Measurements from ENCODE around the gene TMIGD1. TPM values are rescaled to one million over a fixed set of nuclear protein-coding genes. Genes with fewer than 3 reads are reported as not detected.

The TMIGD1 gene
- total RNA-seq, 1 experiment from 2014 or later: not detected

- H2AFZ ChIP-seq (ENCODE audit: low read length): no peak overlapping the region
- WGBS (ENCODE audit: extremely low coverage, insufficient read length, low lambda C conversion rate): no CpG with 5 or more reads among the region's 4 CpGs
- Mint-ChIP-seq H3K27ac (no peak overlapping the region; a peak in 1 of 7 replicates), H3K9me3 (no peaks in the 10 kb centered on the region), H3K27me3 (ENCODE audit: low read depth) (peaks cover 13% of the 10 kb centered on the region; the same call in 1 of the 2 replicates), H3K36me3 (ENCODE audit: insufficient read depth in 1 of 3, low read depth in 3 of 3) (no peaks in the 10 kb centered on the region), H3K4me1 (no peaks in the 10 kb centered on the region), H3K4me3 (no peak overlapping the region)
- H2AK5ac ChIP-seq (ENCODE audit: insufficient read length, low read length): no peak overlapping the region
- H3K9ac ChIP-seq (ENCODE audit: extremely low read depth, insufficient read length, low read length): no peak overlapping the region
- no peak overlapping the region for H3T11ph ChIP-seq (ENCODE audit: low read length)
- H3K4me1 ChIP-seq (ENCODE audit: insufficient read depth, low read length): no peaks in the 10 kb centered on the region
- no peaks in the 10 kb centered on the region for H3K23me2 ChIP-seq (ENCODE audit: insufficient read length, low read depth, low read length, poor library complexity, severe bottlenecking)
- H2BK5ac ChIP-seq (ENCODE audit: insufficient read length, low read length): no peak overlapping the region
- H3K79me1 ChIP-seq (ENCODE audit: insufficient read depth, low read depth, low read length, poor library complexity, severe bottlenecking): no peaks in the 10 kb centered on the region
- no peaks in the 10 kb centered on the region for H4K20me1 ChIP-seq (ENCODE audit: control insufficient read depth, insufficient read depth, insufficient read length)
- H4K5ac ChIP-seq (ENCODE audit: insufficient read length, low read depth, low read length): no peak overlapping the region
- H3K23ac ChIP-seq (ENCODE audit: insufficient read length, low read depth, low read length): no peak overlapping the region
- no peak overlapping the region for H3K4me2 ChIP-seq (ENCODE audit: insufficient read depth, insufficient read length, low read length)
- no peak overlapping the region for H3K4ac ChIP-seq (ENCODE audit: low read depth, low read length)
- no peak overlapping the region for H2BK12ac ChIP-seq (ENCODE audit: insufficient read length, low read depth, low read length)
- H3K27ac ChIP-seq (ENCODE audit: insufficient read length, low read depth, low read length): no peak overlapping the region
- H3K27me3 ChIP-seq (ENCODE audit: insufficient read depth, low read length): no peaks in the 10 kb centered on the region
- H2BK15ac ChIP-seq (ENCODE audit: low read depth, low read length): no peak overlapping the region
- TF ChIP-seq, protein P1, sequence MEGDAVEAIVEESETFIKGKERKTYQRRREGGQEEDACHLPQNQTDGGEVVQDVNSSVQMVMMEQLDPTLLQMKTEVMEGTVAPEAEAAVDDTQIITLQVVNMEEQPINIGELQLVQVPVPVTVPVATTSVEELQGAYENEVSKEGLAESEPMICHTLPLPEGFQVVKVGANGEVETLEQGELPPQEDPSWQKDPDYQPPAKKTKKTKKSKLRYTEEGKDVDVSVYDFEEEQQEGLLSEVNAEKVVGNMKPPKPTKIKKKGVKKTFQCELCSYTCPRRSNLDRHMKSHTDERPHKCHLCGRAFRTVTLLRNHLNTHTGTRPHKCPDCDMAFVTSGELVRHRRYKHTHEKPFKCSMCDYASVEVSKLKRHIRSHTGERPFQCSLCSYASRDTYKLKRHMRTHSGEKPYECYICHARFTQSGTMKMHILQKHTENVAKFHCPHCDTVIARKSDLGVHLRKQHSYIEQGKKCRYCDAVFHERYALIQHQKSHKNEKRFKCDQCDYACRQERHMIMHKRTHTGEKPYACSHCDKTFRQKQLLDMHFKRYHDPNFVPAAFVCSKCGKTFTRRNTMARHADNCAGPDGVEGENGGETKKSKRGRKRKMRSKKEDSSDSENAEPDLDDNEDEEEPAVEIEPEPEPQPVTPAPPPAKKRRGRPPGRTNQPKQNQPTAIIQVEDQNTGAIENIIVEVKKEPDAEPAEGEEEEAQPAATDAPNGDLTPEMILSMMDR (conservative IDR thresholded peaks at IDR 0.05): no peak
- H4K91ac ChIP-seq (ENCODE audit: insufficient read length, low read depth, low read length): no peak overlapping the region
- H3K9me3 ChIP-seq (ENCODE audit: control insufficient read depth, low read depth, low read length): no peaks in the 10 kb centered on the region
- no peaks in the 10 kb centered on the region for H3K79me2 ChIP-seq (ENCODE audit: insufficient read depth, low read length)
- no peak overlapping the region for H3K18ac ChIP-seq (ENCODE audit: insufficient read length, low read depth, low read length)
- no peak overlapping the region for H2BK120ac ChIP-seq (ENCODE audit: low read depth, low read length, poor library complexity, severe bottlenecking)
- H4K8ac ChIP-seq (replicated peaks; ENCODE audit: insufficient read length, low read depth, low read length): no peak overlapping the region
- H2BK20ac ChIP-seq (ENCODE audit: low read depth, low read length, poor library complexity, severe bottlenecking): no peak overlapping the region
- DNase-seq: no peak
- no peak overlapping the region for H3K14ac ChIP-seq (ENCODE audit: insufficient read depth, low read length)
- no peak overlapping the region for H3K56ac ChIP-seq (ENCODE audit: insufficient read length, low read depth, low read length)
Measured at GRCh38 chr17:30334421-30334820, 564 bp upstream of the TMIGD1 start.
